BJ (cell line): ENCODE data around the gene SCFD1. TPM values are rescaled to one million over a fixed set of nuclear protein-coding genes. Genes with fewer than 3 reads are reported as not detected.

Experiments
- CTCF ChIA-PET: fragments of 350-600 bp; formaldehyde crosslinking; extraction: SDS; loops from one replicate; lab custom pipeline; 2021; ENCODE audit warnings: antibody characterized with exemption, inconsistent platforms; lab: Yijun Ruan, JAX
- POLR2A ChIA-PET: fragments of 300-600 bp; sonication (Branson Sonifier 250); formaldehyde crosslinking; extraction: SDS; loops from one replicate; lab custom pipeline; 2021; ENCODE audit warnings: antibody characterized with exemption; lab: Charles Lee
- DNase-seq: peaks from one replicate; pipeline ENCODE4 v3.0.0-alpha.2; 2011; ENCODE audit warnings: low read depth
- H3K27me3 ChIP-seq: 2 replicates; pipeline ENCODE4 v1.6.0; 2011; ENCODE audit warnings: low read length; ENCODE audit not compliant: control insufficient read depth, insufficient read depth
- H3K36me3 ChIP-seq: 2 replicates; pipeline ENCODE4 v1.5.1; 2011; ENCODE audit warnings: low read length; ENCODE audit not compliant: control insufficient read depth, insufficient read depth
- H3K4me3 ChIP-seq: 2 replicates; pipeline ENCODE4 v1.5.1; 2011; ENCODE audit warnings: low read depth, mild to moderate bottlenecking, control low read depth, low read length
- CTCF ChIP-seq: IDR thresholded peaks from 2 replicates; pipeline ENCODE4 v1.5.1; 2011; ENCODE audit warnings: low read depth, mild to moderate bottlenecking, control low read depth, inconsistent platforms, low read length, moderate library complexity; ENCODE audit not compliant: insufficient read depth
- polyA plus RNA-seq: library from polyadenylated mRNA; depleted of rRNA; stranded (reverse); fragments of >200 nt; gene quantifications from 2 replicates; pipeline ENCODE4 v1.2.3, GENCODE V29; 2011

Gene SCFD1
- polyA plus RNA-seq, 1 experiment = 61.0 TPM

DNA sequence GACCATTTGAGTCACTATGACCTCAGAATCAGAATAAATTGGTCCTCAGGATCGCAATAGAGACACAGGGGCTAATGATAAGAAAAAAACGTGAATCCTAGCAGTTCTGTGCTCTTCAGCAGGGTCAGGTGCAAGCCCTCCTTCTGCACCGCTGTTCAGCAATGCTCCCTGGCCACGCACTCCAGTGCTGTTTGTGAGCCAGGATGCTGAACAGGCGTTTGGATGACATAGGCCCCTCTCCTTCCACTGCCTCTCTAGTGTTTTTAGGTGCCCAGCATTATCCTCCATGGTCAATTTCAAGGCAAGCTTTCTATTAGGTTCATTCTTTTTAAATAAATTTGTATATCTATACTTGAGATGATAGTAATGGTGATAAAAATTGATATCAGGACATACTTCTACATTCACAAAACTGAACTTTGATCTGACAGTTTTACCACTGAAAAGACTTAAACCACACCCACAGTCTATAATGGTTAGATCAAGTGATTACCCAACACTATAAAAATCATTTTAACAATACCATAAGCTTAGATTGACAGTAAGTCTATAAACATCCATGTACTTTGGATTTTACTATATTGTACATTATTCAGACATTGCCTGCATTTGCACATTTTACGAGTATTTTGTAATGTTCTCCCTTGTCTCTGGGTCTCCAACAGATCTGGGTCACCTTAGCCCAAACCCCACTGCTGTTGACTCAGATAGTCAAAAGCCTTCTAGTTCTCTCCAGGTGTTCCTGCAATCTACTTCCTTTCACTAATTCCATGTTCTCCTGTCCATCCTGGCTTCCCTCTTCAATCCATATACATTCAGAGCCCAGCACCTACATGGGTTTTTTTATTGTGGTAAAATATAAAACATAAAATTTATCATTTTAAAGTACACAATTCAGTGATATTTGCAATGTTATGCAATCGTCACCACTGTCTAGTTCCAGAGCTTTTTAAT, 137.3 kb downstream of the SCFD1 start:
- no peak for TF ChIP-seq CTCF
- Histone ChIP-seq H3K27me3 (peaks cover 2% of the 10 kb centered on the region; the same call in 1 of the 2 replicates), H3K4me3 (no peak overlapping the region), H3K36me3 (no peaks in the 10 kb centered on the region)
- no peak for DNase-seq
- POLR2A ChIA-PET = no interaction called here
- CTCF ChIA-PET = interaction anchor here (0.8 kb wide), 1 partner anchor 13 kb away, joined by 3 read pairs; no protein-coding TSS in a partner anchor

- no peak for TF ChIP-seq CTCF
- H3K4me3 ChIP-seq = no peak overlapping the region
- DNase-seq = no peak
- H3K36me3 ChIP-seq = no peaks in the 10 kb centered on the region
- ChIA-PET CTCF (no interaction called here), POLR2A (no interaction called here)
- H3K27me3 ChIP-seq = peaks cover 2% of the 10 kb centered on the region; the same call in 1 of the 2 replicates
Observed at GRCh38 chr14:30763891-30764290, 141.8 kb downstream of the SCFD1 start.

DNA sequence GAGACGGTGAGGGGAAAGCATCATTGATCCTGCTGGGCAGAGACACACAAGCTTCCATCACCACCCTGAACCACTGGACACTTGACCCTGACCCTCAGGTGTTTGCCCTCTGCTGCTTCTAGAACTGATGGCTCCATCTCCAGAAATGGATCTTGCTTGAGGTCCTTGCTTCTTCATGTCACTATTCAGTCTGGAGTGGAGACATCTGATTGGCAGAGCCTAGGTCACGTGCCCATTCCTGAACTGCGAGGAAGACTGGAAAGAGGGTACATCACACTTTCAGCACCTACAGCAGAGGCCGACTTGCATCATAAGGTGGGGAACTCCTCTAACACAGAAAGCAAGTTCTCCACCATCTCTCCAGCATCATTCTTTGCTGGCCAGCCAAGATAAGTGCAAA, 145.5 kb downstream of the SCFD1 start:
- POLR2A ChIA-PET = no interaction called here

GRCh38 chr14:30768791-30769190, 146.7 kb downstream of the SCFD1 start:
- H3K36me3 ChIP-seq = no peaks in the 10 kb centered on the region
- ChIA-PET POLR2A (no interaction called here), CTCF (no interaction called here)
- H3K27me3 ChIP-seq = peaks cover 2% of the 10 kb centered on the region
- no peak overlapping the region for H3K4me3 ChIP-seq
- DNase-seq = no peak
- TF ChIP-seq CTCF = no peak

More for the DNA sequence above, 145.5 kb downstream of the SCFD1 start:
- Histone ChIP-seq H3K36me3 (no peaks in the 10 kb centered on the region), H3K4me3 (no peak overlapping the region), H3K27me3 (peaks cover 2% of the 10 kb centered on the region)
- TF ChIP-seq CTCF = no peak
- CTCF ChIA-PET = interaction anchor here (0.6 kb wide), 1 partner anchor 315 kb away, joined by 3 read pairs; no protein-coding TSS in a partner anchor
- no peak for DNase-seq

- ChIA-PET CTCF (no interaction called here), POLR2A (no interaction called here)
- peaks cover 5% of the 10 kb centered on the region for H3K27me3 ChIP-seq
- H3K36me3 ChIP-seq = no peaks in the 10 kb centered on the region
- no peak for DNase-seq
- no peak overlapping the region for H3K4me3 ChIP-seq
- TF ChIP-seq CTCF = no peak
Observed at GRCh38 chr14:30770376-30770775, 148.3 kb downstream of the SCFD1 start.
